Tibial nerve (tissue), 4 donors: ENCODE measurements around the gene NEXN.

Experiments used
- EP300 ChIP-seq, 2 donors: sonication (generic); formaldehyde crosslinking; IDR thresholded peaks; one replicate each; pipeline ENCODE4 v1.6.1; 2017; ENCODE audit warnings: antibody characterized with exemption in 2 of 2, mild to moderate bottlenecking in 1 of 2
- TF ChIP-seq, protein P1 (sequence below), 5 experiments: fragments of 200-600 bp in 3 of 5; fragments of 450-650 bp in 2 of 5; sonication (generic) in 3 of 5; IDR thresholded peaks; one replicate each; pipeline ENCODE4 v1.5.1; 2016 to 2019; ENCODE audit warnings: antibody characterized with exemption in 5 of 5, mild to moderate bottlenecking in 3 of 5, moderate library complexity in 2 of 5

DNA sequence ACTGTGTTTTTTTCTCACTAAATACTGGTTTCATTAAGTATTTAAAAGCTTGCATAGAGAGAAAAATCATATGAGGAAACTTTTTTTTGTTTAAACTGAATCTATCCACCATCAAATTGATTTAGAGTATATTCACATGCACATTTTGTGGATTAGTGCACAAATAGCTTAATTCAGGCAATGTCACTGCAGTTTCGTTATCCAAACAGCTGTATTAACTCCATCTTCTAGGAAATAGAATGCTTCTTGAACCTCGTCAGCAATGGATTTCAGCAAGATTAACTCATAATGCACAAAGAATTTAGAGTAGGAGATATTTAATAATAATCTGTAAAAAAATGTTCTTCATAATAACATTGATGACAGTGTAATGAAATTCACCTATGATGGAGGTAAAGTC is 37.5 kb downstream of the NEXN start:
- TF ChIP-seq, protein P1, sequence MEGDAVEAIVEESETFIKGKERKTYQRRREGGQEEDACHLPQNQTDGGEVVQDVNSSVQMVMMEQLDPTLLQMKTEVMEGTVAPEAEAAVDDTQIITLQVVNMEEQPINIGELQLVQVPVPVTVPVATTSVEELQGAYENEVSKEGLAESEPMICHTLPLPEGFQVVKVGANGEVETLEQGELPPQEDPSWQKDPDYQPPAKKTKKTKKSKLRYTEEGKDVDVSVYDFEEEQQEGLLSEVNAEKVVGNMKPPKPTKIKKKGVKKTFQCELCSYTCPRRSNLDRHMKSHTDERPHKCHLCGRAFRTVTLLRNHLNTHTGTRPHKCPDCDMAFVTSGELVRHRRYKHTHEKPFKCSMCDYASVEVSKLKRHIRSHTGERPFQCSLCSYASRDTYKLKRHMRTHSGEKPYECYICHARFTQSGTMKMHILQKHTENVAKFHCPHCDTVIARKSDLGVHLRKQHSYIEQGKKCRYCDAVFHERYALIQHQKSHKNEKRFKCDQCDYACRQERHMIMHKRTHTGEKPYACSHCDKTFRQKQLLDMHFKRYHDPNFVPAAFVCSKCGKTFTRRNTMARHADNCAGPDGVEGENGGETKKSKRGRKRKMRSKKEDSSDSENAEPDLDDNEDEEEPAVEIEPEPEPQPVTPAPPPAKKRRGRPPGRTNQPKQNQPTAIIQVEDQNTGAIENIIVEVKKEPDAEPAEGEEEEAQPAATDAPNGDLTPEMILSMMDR (IDR thresholded peaks at IDR 0.05): no peak
- TF ChIP-seq EP300 (IDR thresholded peaks at IDR 0.05): no peak
